Hippocampal formation (tissue), 2 donors: ENCODE data around the gene STC2.

Experiments
- DNase-seq, 2 donors: peaks; one replicate each; lab custom pipeline; 2025; lab: John Stamatoyannopoulos, UW

STC2 gene

GRCh38 chr5:173268750-173269432 is 59.3 kb downstream of the STC2 start:
- DNase-seq, result no peak

- DNase-seq, result no peak
These were observed 62.8 kb downstream of the STC2 start for GRCh38 chr5:173265433-173265832.
